HepG2 (cell line): ENCODE results near the gene SP7. TPM values are rescaled to one million over a fixed set of nuclear protein-coding genes. Genes with fewer than 3 reads are reported as not detected.
A peak's percentile ranks its signal among the peaks of the same experiment; 100 is the strongest.

ENCODE experiments used
- ATAC-seq: fragments of 200-7000 bp; cut with Tn5 transposase; 3 replicates; pipeline ENCODE4 v1.9.1; 2020; ENCODE audit warnings: mild to moderate bottlenecking, moderate library complexity
- BruUV-seq: library from RNA; stranded (reverse); fragments of 400-500 nt; replicated peaks from 2 replicates; lab custom pipeline; 2021; lab: Mats Ljungman, UMichigan
- CTCF ChIA-PET: fragments of 300-600 bp; formaldehyde crosslinking; extraction: SDS; loops from one replicate; lab custom pipeline; 2021; ENCODE audit warnings: low total read pairs, inconsistent platforms, low intra/inter-chr PET ratio; lab: Yijun Ruan, JAX
- POLR2A ChIA-PET: fragments of 350-600 bp; sonication (Branson Sonifier 250); formaldehyde crosslinking; loops from one replicate; lab custom pipeline; 2020; ENCODE audit warnings: antibody characterized with exemption, inconsistent platforms; lab: Yijun Ruan, JAX
- DNase-seq: peaks from one replicate; pipeline ENCODE4 v3.0.0-alpha.2; 2015; ENCODE audit warnings: low spot score
- FAIRE-seq: peaks from 3 replicates; lab custom pipeline; 2011; peaks lifted over from hg19 to GRCh38; lab: Jason Lieb, UNC
- H2AFZ ChIP-seq: one replicate; pipeline ENCODE4 v1.6.1; 2011; ENCODE audit warnings: low read length, inconsistent platforms
- H3K27ac ChIP-seq: fragments of 300-600 bp; 3 replicates; pipeline ENCODE4 v1.8.0; 2011; ENCODE audit warnings: mixed run types, mild to moderate bottlenecking, mixed read lengths, low read length, inconsistent platforms; ENCODE audit not compliant: insufficient read depth; ENCODE audit errors: extremely low read length
- H3K27me3 ChIP-seq, 2 experiments: fragments of 200-600 bp in 1 of 2; 2 replicates in 1 of 2; 3 replicates in 1 of 2; pipeline versions ENCODE4 v1.6.0 to v1.8.0; 2011; ENCODE audit warnings: low read length in 2 of 2, mild to moderate bottlenecking in 2 of 2, moderate library complexity in 2 of 2, inconsistent platforms in 1 of 2; ENCODE audit not compliant: insufficient read depth in 2 of 2, control insufficient read depth in 1 of 2
- H3K36me3 ChIP-seq, 2 experiments: fragments of 200-600 bp in 1 of 2; replicated peaks in 1 of 2; 2 replicates in 1 of 2; 3 replicates in 1 of 2; pipeline versions ENCODE4 v1.5.1 to v1.8.0; 2011; ENCODE audit warnings: low read length in 2 of 2, inconsistent platforms in 1 of 2; ENCODE audit not compliant: insufficient read depth in 2 of 2, control insufficient read depth in 1 of 2
- H3K4me1 ChIP-seq: 2 replicates; pipeline ENCODE4 v1.5.1; 2012; ENCODE audit warnings: low read length, inconsistent platforms; ENCODE audit not compliant: insufficient read depth
- H3K4me2 ChIP-seq: 2 replicates; pipeline ENCODE4 v1.6.0; 2011; ENCODE audit warnings: low read depth, low read length, inconsistent platforms
- H3K4me3 ChIP-seq, 3 experiments: fragments of 200-600 bp in 1 of 3; sonication (generic), shearing (Covaris generic) in 1 of 3; replicated peaks in 1 of 3; 2 replicates each; pipeline ENCODE4 v1.5.1; 2011 to 2016; ENCODE audit warnings: low read length in 3 of 3, inconsistent platforms in 2 of 3, low read depth in 2 of 3, mild to moderate bottlenecking in 2 of 3, control low read depth in 1 of 3, mixed read lengths in 1 of 3; ENCODE audit not compliant: insufficient read depth in 1 of 3
- H3K79me2 ChIP-seq: one replicate; pipeline ENCODE4 v1.6.1; 2011; ENCODE audit warnings: low read length, inconsistent platforms; ENCODE audit not compliant: insufficient read depth
- H3K9ac ChIP-seq: 2 replicates; pipeline ENCODE4 v1.6.0; 2011; ENCODE audit warnings: mild to moderate bottlenecking, low read depth, low read length, inconsistent platforms; ENCODE audit not compliant: insufficient read depth
- H3K9me3 ChIP-seq: 2 replicates; pipeline ENCODE4 v1.5.1; 2012; ENCODE audit warnings: mild to moderate bottlenecking, low read length
- H4K20me1 ChIP-seq: 2 replicates; pipeline ENCODE4 v1.6.0; 2011; ENCODE audit warnings: inconsistent platforms, mild to moderate bottlenecking, low read length, moderate library complexity; ENCODE audit not compliant: insufficient read depth
- MEIS2 ChIP-seq: sonication (generic); formaldehyde crosslinking; IDR thresholded peaks from 2 replicates; pipeline ENCODE4 v1.9.0; 2021; ENCODE audit warnings: mild to moderate bottlenecking, missing genetic modification reagents
- RBFOX2 ChIP-seq: fragments of 200-400 bp; formaldehyde crosslinking; IDR thresholded peaks from 2 replicates; pipeline ENCODE4 v1.6.1; 2017; ENCODE audit warnings: low read depth, mild to moderate bottlenecking, low read length
- ZNF12 ChIP-seq: sonication (generic); formaldehyde crosslinking; IDR thresholded peaks from 2 replicates; pipeline ENCODE4 v1.5.0; 2020; ENCODE audit warnings: missing genetic modification reagents
- ZNF260 ChIP-seq: sonication (generic); formaldehyde crosslinking; IDR thresholded peaks from 2 replicates; pipeline ENCODE4 v1.4.0; 2020; ENCODE audit warnings: missing genetic modification reagents, low read depth, mild to moderate bottlenecking, borderline replicate concordance
- WGBS: methylation state at CpG from one replicate; pipeline ENCODE4 v1.1.6; 2017; ENCODE audit warnings: low lambda C conversion rate; 5-methylcytosine and 5-hydroxymethylcytosine counted together
- in situ Hi-C: cut with HindIII; loops from 2 replicates; pipeline ENCODE4 v1.10.0; 2017; ENCODE audit warnings: low pct_unique_long_range_greater_than_20kb; ENCODE audit not compliant: extremely low pct_ligation_motif_present
- intact Hi-C: fragments of 100-400 bp; cut with micrococcal nuclease; formaldehyde crosslinking; loops from one replicate; pipeline ENCODE4 v1.10.0; 2022; ENCODE audit not compliant: unreplicated experiment
- polyA plus RNA-seq, 8 experiments: library from polyadenylated mRNA; depleted of rRNA in 3 of 8; stranded (reverse) in 7 of 8; unstranded in 1 of 8; fragments of >200 nt; fragmentation: Illumina TruSeq in 4 of 8; extraction: Trizol in 4 of 8; gene quantifications; 2 replicates each; pipeline versions ENCODE4 v1.2.1 to v1.2.3, GENCODE V29; 2011 to 2016; ENCODE audit warnings: low read depth in 4 of 8, missing spikeins in 1 of 8, mixed read lengths in 1 of 8; ENCODE audit not compliant: insufficient read depth in 1 of 8
- total RNA-seq, 5 experiments: library from RNA; depleted of rRNA; stranded (reverse); fragments of >200 nt; fragmentation: Illumina TruSeq; extraction: Trizol; gene quantifications; 2 replicates each; pipeline ENCODE4 v1.2.3, GENCODE V29; 2016; ENCODE audit warnings: low read depth in 1 of 5
- TF ChIP-seq, protein P1 (sequence below): sonication (generic); formaldehyde crosslinking; IDR thresholded peaks from 2 replicates; pipeline ENCODE4 v1.8.1; 2023; ENCODE audit warnings: mild to moderate bottlenecking, moderate library complexity, missing genetic modification reagents
- TF ChIP-seq, protein P2 (sequence below): sonication (generic); formaldehyde crosslinking; conservative IDR thresholded peaks from 2 replicates; pipeline ENCODE4 v1.4.0; 2020; ENCODE audit warnings: missing genetic modification reagents

Gene SP7
- total and polyA plus RNA-seq, 2 of the 13 experiments (the other 11 are each of a cell fraction or from before 2014, with no cell fraction given) = not detected

DNA sequence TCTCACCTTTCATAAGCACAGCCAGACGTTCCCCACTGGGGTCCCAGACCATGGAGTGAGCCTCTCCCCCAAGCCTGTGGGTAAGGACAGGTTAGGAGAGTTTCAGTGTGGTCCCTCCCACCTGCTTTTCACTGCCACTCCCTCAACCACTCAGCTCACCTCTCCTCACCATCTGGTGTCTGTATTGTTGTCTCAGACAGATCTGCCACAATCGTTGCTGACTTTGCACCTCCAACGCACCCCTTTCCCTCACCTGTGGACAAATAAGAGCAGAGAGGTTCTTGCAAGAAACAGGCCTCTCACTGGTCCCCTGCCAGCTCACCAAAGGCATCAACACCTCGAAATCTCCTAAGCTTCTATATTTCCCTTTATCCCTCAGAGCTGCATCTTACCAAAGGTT is 27.9 kb downstream of the SP7 start (continued):
- TF ChIP-seq MEIS2 (CRISPR knock-in tag) = no peak
- no peak for TF ChIP-seq ZNF12

DNA sequence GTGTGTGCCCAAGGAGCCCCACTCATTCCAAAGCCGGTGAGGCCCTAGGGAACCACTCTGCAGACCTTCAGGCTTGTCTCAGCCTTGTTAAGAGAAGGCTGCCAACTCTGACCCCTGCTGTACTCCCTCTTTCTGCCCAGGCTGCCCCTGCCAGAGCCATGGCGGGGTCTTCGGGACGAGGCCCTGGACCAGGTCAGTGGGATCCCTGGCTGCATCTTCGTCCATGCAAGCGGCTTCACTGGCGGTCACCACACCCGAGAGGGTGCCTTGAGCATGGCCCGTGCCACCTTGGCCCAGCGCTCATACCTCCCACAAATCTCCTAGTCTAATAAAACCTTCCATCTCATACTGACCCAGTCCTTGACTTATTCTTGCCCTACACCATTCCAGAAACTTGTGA is 29.3 kb downstream of the SP7 start:
- BruUV-seq = no TSS peak
- WGBS = 100% methylated on average over 2 of the region's 10 CpGs
- peaks cover 21 to 62% of the 10 kb centered on the region in 2 experiments for H3K36me3 ChIP-seq
- H3K4me2 ChIP-seq = no peak overlapping the region
- no peaks in the 10 kb centered on the region for H3K27me3 ChIP-seq
- H3K27ac ChIP-seq = no peak overlapping the region
- no peaks in the 10 kb centered on the region for H3K79me2 ChIP-seq
- no peak overlapping the region for H3K4me3 ChIP-seq
- CTCF ChIA-PET = no interaction called here
- peaks cover 18% of the 10 kb centered on the region for H3K4me1 ChIP-seq
- no peaks in the 10 kb centered on the region for H4K20me1 ChIP-seq
- in situ Hi-C loops = no loop called here
- intact Hi-C loops = no loop called here
- TF ChIP-seq RBFOX2 (0 out of 2 replicates have a peak, but pooled peaks have one; percentile 34), ZNF260 (CRISPR knock-in tag) (no peak)
- no peaks in the 10 kb centered on the region for H3K9me3 ChIP-seq
- FAIRE-seq = no peak
- no peak for ATAC-seq
- POLR2A ChIA-PET = no interaction called here
- no peak for DNase-seq
- H2AFZ ChIP-seq = no peak overlapping the region
- no peak overlapping the region for H3K9ac ChIP-seq

DNA sequence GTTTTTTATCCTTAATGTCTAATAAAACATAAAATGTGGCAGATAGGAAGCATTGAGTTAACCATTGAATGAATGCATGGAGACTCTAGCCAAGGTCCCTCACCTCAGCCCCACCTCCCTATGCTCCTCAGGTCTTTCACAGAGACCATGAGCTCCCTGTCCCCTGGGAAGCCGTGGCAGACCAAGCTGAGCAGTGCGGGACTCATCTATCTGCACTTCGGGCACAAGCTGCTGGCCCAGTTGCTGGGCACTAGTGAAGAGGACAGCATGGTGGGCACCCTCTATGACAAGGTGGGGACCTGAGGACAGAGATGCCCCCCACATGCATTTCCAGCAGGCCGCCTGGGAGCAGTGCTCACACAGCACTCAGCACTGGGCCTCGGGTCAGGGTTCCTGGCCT is 33.3 kb downstream of the SP7 start:
- no peak overlapping the region for H3K4me3 ChIP-seq
- H3K9me3 ChIP-seq = no peaks in the 10 kb centered on the region
- H2AFZ ChIP-seq = no peak overlapping the region
- peaks cover 15% of the 10 kb centered on the region for H3K79me2 ChIP-seq
- DNase-seq (no peak), ATAC-seq (no peak), FAIRE-seq (no peak)
- no CpG with 5 or more reads among the region's 5 CpGs for WGBS
- in situ Hi-C loops (no loop called here), intact Hi-C loops (no loop called here)
- H3K9ac ChIP-seq = no peak overlapping the region
- H4K20me1 ChIP-seq = no peaks in the 10 kb centered on the region
- CTCF ChIA-PET = no interaction called here
- no peak overlapping the region for H3K27ac ChIP-seq
- TF ChIP-seq, protein P1, sequence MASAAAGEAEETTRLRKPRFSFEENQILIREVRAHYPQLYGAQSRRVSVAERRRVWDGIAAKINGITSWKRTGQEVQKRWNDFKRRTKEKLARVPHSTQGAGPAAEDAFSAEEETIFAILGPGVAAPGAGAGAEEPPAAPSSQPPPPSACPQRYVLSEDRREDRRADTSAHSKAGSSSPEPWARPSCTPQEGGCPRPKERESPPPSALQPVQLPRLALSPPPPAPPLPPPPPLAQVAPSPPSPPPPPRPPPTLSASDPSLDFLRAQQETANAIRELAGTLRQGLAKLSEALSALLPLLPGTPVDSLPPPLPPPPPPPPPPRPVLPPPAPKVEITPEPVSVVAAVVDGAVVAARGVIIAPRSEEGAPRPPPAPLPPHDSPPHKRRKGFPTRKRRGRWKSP (CRISPR knock-in tag) = 0 out of 2 replicates have a peak, but pooled peaks have one; percentile 26
- TF ChIP-seq, protein P2, sequence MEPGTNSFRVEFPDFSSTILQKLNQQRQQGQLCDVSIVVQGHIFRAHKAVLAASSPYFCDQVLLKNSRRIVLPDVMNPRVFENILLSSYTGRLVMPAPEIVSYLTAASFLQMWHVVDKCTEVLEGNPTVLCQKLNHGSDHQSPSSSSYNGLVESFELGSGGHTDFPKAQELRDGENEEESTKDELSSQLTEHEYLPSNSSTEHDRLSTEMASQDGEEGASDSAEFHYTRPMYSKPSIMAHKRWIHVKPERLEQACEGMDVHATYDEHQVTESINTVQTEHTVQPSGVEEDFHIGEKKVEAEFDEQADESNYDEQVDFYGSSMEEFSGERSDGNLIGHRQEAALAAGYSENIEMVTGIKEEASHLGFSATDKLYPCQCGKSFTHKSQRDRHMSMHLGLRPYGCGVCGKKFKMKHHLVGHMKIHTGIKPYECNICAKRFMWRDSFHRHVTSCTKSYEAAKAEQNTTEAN (CRISPR knock-in tag) = no peak
- H3K4me2 ChIP-seq = no peak overlapping the region
- POLR2A ChIA-PET = interaction anchor here (1.3 to 2.6 kb wide), 2 partner anchors 8 to 18 kb away, joined by 4 to 8 read pairs; partner anchors contain the start of genes AAAS and PFDN5
- H3K4me1 ChIP-seq = peaks cover 50% of the 10 kb centered on the region
- BruUV-seq = no TSS peak
- no peaks in the 10 kb centered on the region; a peak in 1 of 5 replicates for H3K27me3 ChIP-seq
- H3K36me3 ChIP-seq = peaks cover 9 to 42% of the 10 kb centered on the region in 2 experiments
